Thyroid gland (tissue), 4 donors: ENCODE data around the gene SCGN. TPM values are rescaled to one million over a fixed set of nuclear protein-coding genes. Genes with fewer than 3 reads are reported as not detected.

ENCODE experiments used
- DNase-seq, 2 donors: peaks; one replicate each; pipeline ENCODE4 v3.0.0-alpha.2; 2019
- H3K27ac ChIP-seq, 3 donors: fragments of 200-600 bp; sonication (generic); 1 replicate in 2 of 3; 2 replicates in 1 of 3; pipeline ENCODE4 v1.5.1; 2016 to 2019; ENCODE audit warnings: mild to moderate bottlenecking in 1 of 3, moderate library complexity in 1 of 3
- H3K27me3 ChIP-seq: fragments of 200-600 bp; sonication (generic); one replicate; pipeline ENCODE4 v1.5.1; 2019
- H3K36me3 ChIP-seq, 2 donors: fragments of 200-600 bp; sonication (generic); one replicate each; pipeline ENCODE4 v1.5.1; 2016 to 2019
- H3K4me1 ChIP-seq, 2 donors: fragments of 200-600 bp; sonication (generic); one replicate each; pipeline ENCODE4 v1.5.1; 2017 to 2019
- H3K4me3 ChIP-seq, 3 donors: fragments of 200-600 bp; sonication (generic); replicated peaks in 1 of 3; 1 replicate in 2 of 3; 2 replicates in 1 of 3; pipeline ENCODE4 v1.5.1; 2016; ENCODE audit warnings: mild to moderate bottlenecking in 1 of 3
- H3K9me3 ChIP-seq: fragments of 200-600 bp; sonication (generic); one replicate; pipeline ENCODE4 v1.5.1; 2017
- POLR2A ChIP-seq, 2 donors: fragments of 450-650 bp; IDR thresholded peaks; one replicate each; pipeline ENCODE4 v1.6.1; 2017; ENCODE audit warnings: antibody characterized with exemption in 2 of 2, mild to moderate bottlenecking in 2 of 2, moderate library complexity in 1 of 2
- WGBS, 2 donors: methylation state at CpG; one replicate each; pipeline ENCODE4 v1.1.5; 2017; 5-methylcytosine and 5-hydroxymethylcytosine counted together
- intact Hi-C: fragments of 100-400 bp; cut with DNase I; formaldehyde crosslinking; loops from one replicate; pipeline ENCODE4 v1.15.1; 2023
- total RNA-seq, 4 donors: library from RNA; depleted of rRNA; stranded (reverse); fragments of >200 nt; gene quantifications; one replicate each; pipeline ENCODE4 v1.2.3, GENCODE V29; 2016
- TF ChIP-seq, protein P1 (sequence below), 6 experiments: fragments of 200-600 bp in 3 of 6; fragments of 450-650 bp in 3 of 6; sonication (generic) in 3 of 6; IDR thresholded peaks; one replicate each; pipeline ENCODE4 v1.5.1; 2016 to 2019; ENCODE audit warnings: antibody characterized with exemption in 6 of 6, mild to moderate bottlenecking in 2 of 6, inconsistent platforms in 1 of 6, moderate library complexity in 1 of 6

Gene SCGN
- total RNA-seq, 4 donors from 2014 or later: 1.2 to 6.2 TPM; not detected in 2

DNA sequence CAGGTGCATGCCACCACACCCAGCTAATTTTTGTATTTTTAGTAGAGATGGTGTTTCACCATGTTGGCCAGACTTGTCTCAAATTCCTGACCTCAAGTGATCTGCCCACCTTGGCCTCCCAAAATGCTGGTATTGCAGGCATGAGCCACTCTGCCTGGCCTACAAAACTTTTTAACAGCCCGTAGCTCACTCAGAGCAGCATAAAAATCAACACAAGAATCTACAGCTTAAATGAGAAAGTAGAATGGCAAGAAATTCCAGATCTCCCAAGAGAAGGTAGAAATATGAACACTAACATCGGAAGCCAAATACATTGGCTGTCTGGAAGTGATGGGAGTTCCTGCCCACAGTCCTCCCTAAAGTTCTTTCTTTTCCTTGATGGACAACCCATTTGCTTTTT is 43.7 kb downstream of the SCGN start:
- Histone ChIP-seq H3K4me3 (no peak overlapping the region), H3K27me3 (no peaks in the 10 kb centered on the region), H3K9me3 (no peaks in the 10 kb centered on the region), H3K36me3 (no peaks in the 10 kb centered on the region), H3K27ac (no peak overlapping the region), H3K4me1 (no peaks in the 10 kb centered on the region)
- TF ChIP-seq, protein P1, sequence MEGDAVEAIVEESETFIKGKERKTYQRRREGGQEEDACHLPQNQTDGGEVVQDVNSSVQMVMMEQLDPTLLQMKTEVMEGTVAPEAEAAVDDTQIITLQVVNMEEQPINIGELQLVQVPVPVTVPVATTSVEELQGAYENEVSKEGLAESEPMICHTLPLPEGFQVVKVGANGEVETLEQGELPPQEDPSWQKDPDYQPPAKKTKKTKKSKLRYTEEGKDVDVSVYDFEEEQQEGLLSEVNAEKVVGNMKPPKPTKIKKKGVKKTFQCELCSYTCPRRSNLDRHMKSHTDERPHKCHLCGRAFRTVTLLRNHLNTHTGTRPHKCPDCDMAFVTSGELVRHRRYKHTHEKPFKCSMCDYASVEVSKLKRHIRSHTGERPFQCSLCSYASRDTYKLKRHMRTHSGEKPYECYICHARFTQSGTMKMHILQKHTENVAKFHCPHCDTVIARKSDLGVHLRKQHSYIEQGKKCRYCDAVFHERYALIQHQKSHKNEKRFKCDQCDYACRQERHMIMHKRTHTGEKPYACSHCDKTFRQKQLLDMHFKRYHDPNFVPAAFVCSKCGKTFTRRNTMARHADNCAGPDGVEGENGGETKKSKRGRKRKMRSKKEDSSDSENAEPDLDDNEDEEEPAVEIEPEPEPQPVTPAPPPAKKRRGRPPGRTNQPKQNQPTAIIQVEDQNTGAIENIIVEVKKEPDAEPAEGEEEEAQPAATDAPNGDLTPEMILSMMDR (IDR thresholded peaks at IDR 0.05): no peak
- no peak for TF ChIP-seq POLR2A (IDR thresholded peaks at IDR 0.05)
- WGBS, 2 donors: 69 to 70% methylated on average over 2 of the region's 2 CpGs
- intact Hi-C loops: no loop called here
- DNase-seq: no peak

DNA sequence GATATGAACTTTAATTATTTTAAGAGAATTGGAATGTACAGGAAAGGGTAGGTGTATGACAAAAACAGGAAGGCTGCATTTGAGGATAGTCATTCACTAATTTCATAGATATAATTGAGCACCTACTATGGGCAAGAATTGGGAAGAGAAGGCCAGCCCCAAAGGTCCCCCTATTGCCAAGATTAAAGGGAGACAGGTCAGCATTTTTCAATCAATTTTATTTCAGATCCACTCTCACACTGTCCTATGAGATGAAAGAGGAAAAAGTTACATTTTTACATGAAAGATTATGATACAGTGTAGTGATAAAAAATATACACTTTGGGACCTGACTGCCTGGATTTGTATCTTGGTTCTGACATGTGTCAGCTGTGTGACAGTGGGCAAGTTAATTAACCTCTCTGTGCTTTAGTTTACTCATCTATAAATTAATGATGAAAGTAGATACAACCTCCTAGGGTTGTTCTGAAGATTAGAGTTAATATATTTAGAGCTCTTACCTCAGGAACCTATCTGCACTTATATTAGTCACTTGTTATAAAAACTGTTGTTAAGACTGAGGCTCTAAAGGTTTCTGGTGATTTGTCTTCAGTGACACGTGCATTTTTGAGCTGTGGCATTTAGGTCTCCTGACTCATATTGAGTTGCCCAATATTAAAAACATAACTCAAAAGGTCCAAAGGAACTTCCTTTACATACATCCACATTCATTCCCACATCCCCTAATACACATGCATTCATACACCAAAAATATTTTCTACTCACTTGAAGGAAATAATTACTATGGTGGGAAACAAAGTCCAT is 45.7 kb downstream of the SCGN start:
- H3K4me3 ChIP-seq: no peak overlapping the region
- TF ChIP-seq, protein P1 (IDR thresholded peaks at IDR 0.05): no peak
- no peak for TF ChIP-seq POLR2A (IDR thresholded peaks at IDR 0.05)
- 73 to 77% methylated on average over 1 of the region's 1 CpG for WGBS, 2 donors
- no peak for DNase-seq
- intact Hi-C loops: no loop called here
- no peaks in the 10 kb centered on the region for H3K9me3 ChIP-seq
- H3K36me3 ChIP-seq: no peaks in the 10 kb centered on the region
- H3K27ac ChIP-seq: no peak overlapping the region
- H3K4me1 ChIP-seq: no peaks in the 10 kb centered on the region
- H3K27me3 ChIP-seq: no peaks in the 10 kb centered on the region

DNA sequence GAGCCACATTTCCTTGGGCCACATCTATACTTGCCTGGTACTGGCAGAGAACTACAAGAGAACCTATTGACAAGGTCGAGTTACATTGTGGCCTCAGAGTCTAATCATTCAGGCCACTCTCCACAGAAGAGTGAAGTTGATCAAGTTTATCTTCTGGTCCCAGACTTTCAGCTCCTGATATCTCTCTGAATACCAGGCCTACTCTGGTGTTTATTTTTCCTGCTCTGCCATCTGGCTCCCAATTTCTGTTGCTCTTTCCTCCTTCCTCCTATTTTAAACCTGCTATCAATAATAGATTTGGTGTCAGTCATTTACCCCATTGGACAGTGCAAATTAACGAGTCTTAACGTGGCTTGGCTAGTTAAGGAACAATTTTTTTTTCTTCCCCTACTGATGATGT is 46.6 kb downstream of the SCGN start:
- no peak overlapping the region for H3K4me3 ChIP-seq
- DNase-seq: no peak
- 68 to 70% methylated on average over 3 of the region's 3 CpGs for WGBS, 2 donors

DNA sequence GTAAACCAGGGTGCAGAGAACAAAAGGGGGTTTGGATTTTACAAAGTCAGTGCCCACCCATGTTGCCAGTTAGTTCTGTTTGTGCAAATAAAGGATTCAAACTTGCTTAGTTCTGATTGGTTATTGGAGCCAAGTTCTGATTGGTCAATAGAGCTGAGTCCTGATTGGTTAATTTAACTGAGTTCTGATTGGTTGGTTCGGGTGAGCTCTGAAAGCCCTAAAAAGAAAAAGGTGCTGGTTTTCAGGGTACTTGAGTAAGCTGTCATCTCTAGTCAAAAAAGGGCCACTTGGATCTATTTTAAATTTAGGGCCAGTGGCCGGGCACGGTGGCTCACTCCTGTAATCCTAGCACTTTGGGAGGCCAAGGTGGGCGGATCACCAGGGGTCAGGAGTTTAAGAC is 47.6 kb downstream of the SCGN start:
- 94 to 96% methylated on average over 4 of the region's 4 CpGs for WGBS, 2 donors
- TF ChIP-seq, protein P1 (IDR thresholded peaks at IDR 0.05): no peak
- TF ChIP-seq POLR2A (IDR thresholded peaks at IDR 0.05): no peak
- Histone ChIP-seq H3K27me3 (no peaks in the 10 kb centered on the region), H3K9me3 (no peaks in the 10 kb centered on the region), H3K36me3 (no peaks in the 10 kb centered on the region), H3K4me1 (no peaks in the 10 kb centered on the region), H3K4me3 (no peak overlapping the region), H3K27ac (no peak overlapping the region)
- no peak for DNase-seq
- intact Hi-C loops: no loop called here

More for the DNA sequence above, 46.6 kb downstream of the SCGN start:
- intact Hi-C loops: no loop called here
- no peak for TF ChIP-seq POLR2A (IDR thresholded peaks at IDR 0.05)
- TF ChIP-seq, protein P1 (IDR thresholded peaks at IDR 0.05): no peak
- Histone ChIP-seq H3K36me3 (no peaks in the 10 kb centered on the region), H3K27me3 (no peaks in the 10 kb centered on the region), H3K27ac (no peak overlapping the region), H3K9me3 (no peaks in the 10 kb centered on the region), H3K4me1 (no peaks in the 10 kb centered on the region)

DNA sequence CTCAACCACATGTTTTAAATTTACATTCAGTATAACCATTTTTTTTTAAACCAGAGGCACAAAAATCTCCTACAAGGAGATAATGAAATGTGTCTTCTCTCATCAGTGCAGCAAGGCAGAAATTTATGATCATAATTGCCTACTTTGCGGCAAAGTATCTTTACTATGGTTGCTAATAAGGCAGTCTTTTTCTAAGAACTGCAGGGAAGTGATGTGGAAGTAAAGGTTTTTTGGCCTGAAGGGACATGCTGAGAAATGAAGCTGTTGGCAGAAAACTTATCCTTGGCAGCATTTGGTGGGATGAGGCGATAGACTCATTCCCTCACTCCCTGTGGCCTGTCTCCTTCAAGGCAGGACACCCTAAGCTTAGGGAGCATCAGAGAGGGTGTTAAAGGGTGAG is 48.7 kb downstream of the SCGN start:
- 85% methylated on average over 2 of the region's 2 CpGs for WGBS, 2 donors
- Histone ChIP-seq H3K27ac (no peak overlapping the region), H3K9me3 (no peaks in the 10 kb centered on the region), H3K4me3 (no peak overlapping the region), H3K4me1 (no peaks in the 10 kb centered on the region), H3K36me3 (no peaks in the 10 kb centered on the region), H3K27me3 (no peaks in the 10 kb centered on the region)
- DNase-seq: no peak
- TF ChIP-seq, protein P1 (IDR thresholded peaks at IDR 0.05): no peak
- no peak for TF ChIP-seq POLR2A (IDR thresholded peaks at IDR 0.05)
- intact Hi-C loops: no loop called here
